Upper lobe of right lung (tissue), 1 donor: ENCODE measurements around the gene SERPINB2. TPM values are rescaled to one million over a fixed set of nuclear protein-coding genes. Genes with fewer than 3 reads are reported as not detected.
"Not testable (repeated sequence)": the region's sequence is repeated elsewhere in the genome, so short reads cannot be mapped to it uniquely, and the experiment has no call there.

Source experiments
- ATAC-seq: fragments of 200-7000 bp; cut with Tn5 transposase; one replicate; pipeline ENCODE4 v1.9.1; 2020; ENCODE audit warnings: mild to moderate bottlenecking, moderate library complexity
- DNase-seq: peaks from one replicate; pipeline ENCODE4 v3.0.0-alpha.2; 2020
- H3K27ac ChIP-seq: fragments of 200-600 bp; one replicate; pipeline ENCODE4 v1.8.0; 2022
- H3K27me3 ChIP-seq: fragments of 200-600 bp; one replicate; pipeline ENCODE4 v1.8.0; 2022; ENCODE audit warnings: mild to moderate bottlenecking
- H3K36me3 ChIP-seq: fragments of 200-600 bp; one replicate; pipeline ENCODE4 v1.8.0; 2022
- H3K4me1 ChIP-seq: fragments of 200-600 bp; one replicate; pipeline ENCODE4 v1.8.0; 2022
- H3K4me3 ChIP-seq: fragments of 200-600 bp; one replicate; pipeline ENCODE4 v1.8.0; 2022; ENCODE audit warnings: mild to moderate bottlenecking
- H3K9me3 ChIP-seq: fragments of 200-600 bp; one replicate; pipeline ENCODE4 v1.8.0; 2022
- CTCF ChIP-seq: fragments of 200-600 bp; IDR thresholded peaks from one replicate; pipeline ENCODE4 v1.8.0; 2022; ENCODE audit warnings: antibody characterized with exemption
- intact Hi-C: fragments of 100-400 bp; cut with DNase I; formaldehyde crosslinking; loops from one replicate; pipeline ENCODE4 v1.11.0; 2022
- total RNA-seq: library from RNA; stranded (reverse); fragmentation: NEBNext Ultra II Directional; extraction: Animal tissue kit (Norgen Biotek cat#: 25700); gene quantifications from one replicate; pipeline ENCODE4 v1.2.1, GENCODE V29; 2021
- donor health status: DM: no; HTN: yes; CAD: no; lungs with severe emphysema.

The SERPINB2 gene
- total RNA-seq, 1 donor from 2014 or later = 0.38 TPM

- no peak for DNase-seq
- intact Hi-C loops = no loop called here
Measured at GRCh38 chr18:63917817-63918216, 30.3 kb downstream of the SERPINB2 start.

GRCh38 chr18:63922049-63922448 lies 34.5 kb downstream of the SERPINB2 start:
- ATAC-seq (no peak), DNase-seq (no peak)
- no peak for TF ChIP-seq CTCF
- Histone ChIP-seq H3K4me1 (no peaks in the 10 kb centered on the region), H3K4me3 (no peak overlapping the region), H3K27ac (no peak overlapping the region), H3K36me3 (no peaks in the 10 kb centered on the region), H3K9me3 (no peaks in the 10 kb centered on the region), H3K27me3 (peaks cover 8% of the 10 kb centered on the region)
- intact Hi-C loops = no loop called here

More at GRCh38 chr18:63917817-63918216, 30.3 kb downstream of the SERPINB2 start:
- Histone ChIP-seq H3K4me3 (no peak overlapping the region), H3K4me1 (no peaks in the 10 kb centered on the region), H3K9me3 (no peaks in the 10 kb centered on the region), H3K36me3 (no peaks in the 10 kb centered on the region), H3K27me3 (peaks cover 7% of the 10 kb centered on the region), H3K27ac (no peak overlapping the region)
- ATAC-seq = no peak
- TF ChIP-seq CTCF = no peak

- Histone ChIP-seq H3K27ac (no peak overlapping the region), H3K27me3 (peaks cover 8% of the 10 kb centered on the region), H3K36me3 (no peaks in the 10 kb centered on the region), H3K4me3 (no peak overlapping the region), H3K9me3 (no peaks in the 10 kb centered on the region), H3K4me1 (no peaks in the 10 kb centered on the region)
- DNase-seq (no peak), ATAC-seq (no peak)
- intact Hi-C loops = no loop called here
- no peak for TF ChIP-seq CTCF
Measured at GRCh38 chr18:63924551-63924950, 37.0 kb downstream of the SERPINB2 start.

- Histone ChIP-seq H3K36me3 (no peaks in the 10 kb centered on the region), H3K27ac (no peak overlapping the region), H3K9me3 (no peaks in the 10 kb centered on the region), H3K4me1 (no peaks in the 10 kb centered on the region), H3K27me3 (peaks cover 4% of the 10 kb centered on the region), H3K4me3 (no peak overlapping the region)
- intact Hi-C loops = no loop called here
- ATAC-seq (no peak), DNase-seq (no peak)
- no peak for TF ChIP-seq CTCF
Measured at GRCh38 chr18:63928331-63928730, 40.8 kb downstream of the SERPINB2 start.

- H3K4me1 ChIP-seq, ATAC-seq, DNase-seq, intact Hi-C loops, H3K27ac ChIP-seq, H3K27me3 ChIP-seq, H3K36me3 ChIP-seq, H3K4me3 ChIP-seq, H3K9me3 ChIP-seq: not testable (repeated sequence)
Measured at GRCh38 chr18:63929369-63929768, 41.9 kb downstream of the SERPINB2 start.

GRCh38 chr18:63930773-63931354 lies 43.4 kb downstream of the SERPINB2 start:
- Histone ChIP-seq H3K9me3 (no peaks in the 10 kb centered on the region), H3K36me3 (no peaks in the 10 kb centered on the region), H3K27ac (no peak overlapping the region), H3K4me3 (no peak overlapping the region), H3K4me1 (peaks cover 1% of the 10 kb centered on the region), H3K27me3 (no peaks in the 10 kb centered on the region)
- no peak for TF ChIP-seq CTCF
- peak; percentile 54 for ATAC-seq
- intact Hi-C loops = no loop called here
- DNase-seq = no peak
